ENCODE results near the gene RPL9.

The RPL9 gene

GRCh38 chr4:39441593-39441992 is 17.1 kb downstream of the RPL9 start:
- no peak for DNase-seq
- in situ Hi-C loops (cut with HindIII; ENCODE audit: low pct_ligation_motif_present, low sequenced_read_pairs): no loop called here
- no peaks in the 10 kb centered on the region for H3K36me3 ChIP-seq (replicated peaks)
- TF ChIP-seq CTCF (IDR thresholded peaks at IDR 0.05; ENCODE audit: low read depth, low read length, missing control alignments): no peak
- no peak overlapping the region for H3K4me3 ChIP-seq (ENCODE audit: low read depth, low read length)
- H3K27ac ChIP-seq: no peak overlapping the region
- no peaks in the 10 kb centered on the region for H3K27me3 ChIP-seq (replicated peaks)

- no peaks in the 10 kb centered on the region for H3K27me3 ChIP-seq (replicated peaks)
- H3K27ac ChIP-seq: no peak overlapping the region
- in situ Hi-C loops (cut with HindIII; ENCODE audit: low pct_ligation_motif_present, low sequenced_read_pairs): no loop called here
- no peak overlapping the region for H3K4me3 ChIP-seq (ENCODE audit: low read depth, low read length)
- no peak for DNase-seq
- H3K36me3 ChIP-seq (replicated peaks): no peaks in the 10 kb centered on the region
- peak; percentile 46 for TF ChIP-seq CTCF (IDR thresholded peaks at IDR 0.05; ENCODE audit: low read depth, low read length, missing control alignments)
These were observed 22.8 kb downstream of the RPL9 start for GRCh38 chr4:39435659-39436563.

GRCh38 chr4:39433878-39434492 is 24.7 kb downstream of the RPL9 start:
- Histone ChIP-seq H3K27ac (no peak overlapping the region), H3K4me3 (ENCODE audit: low read depth, low read length) (no peak overlapping the region), H3K36me3 (replicated peaks) (no peaks in the 10 kb centered on the region), H3K27me3 (replicated peaks) (no peaks in the 10 kb centered on the region)
- in situ Hi-C loops (cut with HindIII; ENCODE audit: low pct_ligation_motif_present, low sequenced_read_pairs): no loop called here
- no peak for DNase-seq
- TF ChIP-seq CTCF (IDR thresholded peaks at IDR 0.05; ENCODE audit: low read depth, low read length, missing control alignments): no peak

- Histone ChIP-seq H3K27ac (no peak overlapping the region), H3K36me3 (replicated peaks) (no peaks in the 10 kb centered on the region), H3K27me3 (replicated peaks) (no peaks in the 10 kb centered on the region), H3K4me3 (ENCODE audit: low read depth, low read length) (no peak overlapping the region)
- in situ Hi-C loops (cut with HindIII; ENCODE audit: low pct_ligation_motif_present, low sequenced_read_pairs): no loop called here
- TF ChIP-seq CTCF (IDR thresholded peaks at IDR 0.05; ENCODE audit: low read depth, low read length, missing control alignments): no peak
- DNase-seq: no peak
These were observed 29.0 kb downstream of the RPL9 start for GRCh38 chr4:39429476-39430334.

GRCh38 chr4:39427520-39428114 is 31.1 kb downstream of the RPL9 start:
- in situ Hi-C loops (cut with HindIII; ENCODE audit: low pct_ligation_motif_present, low sequenced_read_pairs): no loop called here
- Histone ChIP-seq H3K4me3 (ENCODE audit: low read depth, low read length) (no peak overlapping the region), H3K27ac (no peak overlapping the region), H3K36me3 (replicated peaks) (no peaks in the 10 kb centered on the region), H3K27me3 (replicated peaks) (no peaks in the 10 kb centered on the region)
- TF ChIP-seq CTCF (IDR thresholded peaks at IDR 0.05; ENCODE audit: low read depth, low read length, missing control alignments): no peak
- DNase-seq: no peak
